Neural progenitor cell (in vitro differentiated cells): ENCODE measurements around the gene CFAP299.

Experiments used
- EZH2 ChIP-seq: fragments of 200-600 bp; sonication (generic); IDR thresholded peaks from 2 replicates; pipeline ENCODE4 v1.6.1; 2017; ENCODE audit warnings: antibody characterized with exemption, mild to moderate bottlenecking, moderate library complexity
- EZH2phosphoT487 ChIP-seq: fragments of 200-600 bp; sonication (generic); IDR thresholded peaks from 2 replicates; pipeline ENCODE4 v1.6.1; 2017; ENCODE audit warnings: antibody characterized with exemption
- TF ChIP-seq, protein P1 (sequence below): fragments of 200-600 bp; sonication (generic); IDR thresholded peaks from 2 replicates; pipeline ENCODE4 v1.5.1; 2017; ENCODE audit warnings: antibody characterized with exemption, mild to moderate bottlenecking

DNA sequence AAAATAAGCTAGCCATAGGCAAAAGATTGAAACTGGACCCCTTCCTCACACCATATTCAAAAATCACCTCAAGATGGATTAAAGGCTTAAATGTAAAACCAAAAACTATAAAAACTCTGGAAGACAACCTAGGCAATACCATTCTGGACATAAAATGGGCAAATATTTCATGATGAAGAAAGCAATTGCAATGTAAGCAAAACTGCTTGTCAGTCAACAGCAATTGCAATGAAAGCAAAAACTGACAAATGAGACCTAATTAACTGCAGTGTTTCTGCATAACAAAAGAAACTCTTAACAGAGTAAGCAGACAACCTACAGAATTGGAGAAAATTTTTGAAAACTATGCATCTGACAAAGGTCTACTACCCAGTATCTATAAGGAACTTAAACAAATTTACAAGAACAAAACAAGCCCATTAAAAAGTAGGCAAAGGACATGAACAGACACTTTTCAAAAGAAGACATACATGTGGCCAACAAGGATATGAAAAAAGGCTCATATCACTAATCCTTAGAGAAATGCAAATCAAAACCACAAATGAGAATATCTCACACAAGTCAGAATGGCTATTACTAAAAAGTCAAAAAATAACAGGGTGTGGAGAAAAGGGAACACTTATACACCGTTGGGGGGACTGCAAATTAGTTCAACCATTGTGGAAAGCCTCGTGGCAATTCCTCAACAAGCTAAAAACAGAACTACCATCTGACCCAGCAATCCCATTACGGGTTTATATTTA, 46.7 kb downstream of the CFAP299 start:
- TF ChIP-seq, protein P1, sequence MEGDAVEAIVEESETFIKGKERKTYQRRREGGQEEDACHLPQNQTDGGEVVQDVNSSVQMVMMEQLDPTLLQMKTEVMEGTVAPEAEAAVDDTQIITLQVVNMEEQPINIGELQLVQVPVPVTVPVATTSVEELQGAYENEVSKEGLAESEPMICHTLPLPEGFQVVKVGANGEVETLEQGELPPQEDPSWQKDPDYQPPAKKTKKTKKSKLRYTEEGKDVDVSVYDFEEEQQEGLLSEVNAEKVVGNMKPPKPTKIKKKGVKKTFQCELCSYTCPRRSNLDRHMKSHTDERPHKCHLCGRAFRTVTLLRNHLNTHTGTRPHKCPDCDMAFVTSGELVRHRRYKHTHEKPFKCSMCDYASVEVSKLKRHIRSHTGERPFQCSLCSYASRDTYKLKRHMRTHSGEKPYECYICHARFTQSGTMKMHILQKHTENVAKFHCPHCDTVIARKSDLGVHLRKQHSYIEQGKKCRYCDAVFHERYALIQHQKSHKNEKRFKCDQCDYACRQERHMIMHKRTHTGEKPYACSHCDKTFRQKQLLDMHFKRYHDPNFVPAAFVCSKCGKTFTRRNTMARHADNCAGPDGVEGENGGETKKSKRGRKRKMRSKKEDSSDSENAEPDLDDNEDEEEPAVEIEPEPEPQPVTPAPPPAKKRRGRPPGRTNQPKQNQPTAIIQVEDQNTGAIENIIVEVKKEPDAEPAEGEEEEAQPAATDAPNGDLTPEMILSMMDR: no peak
- TF ChIP-seq EZH2phosphoT487 (no peak), EZH2 (no peak)
